H1 (cell line): ENCODE results near the gene KCND3. TPM values are rescaled to one million over a fixed set of nuclear protein-coding genes. Genes with fewer than 3 reads are reported as not detected.

Experiments
- CTCF ChIA-PET: fragments of 300-600 bp; sonication (Branson Sonifier 250); formaldehyde crosslinking; loops from one replicate; lab custom pipeline; 2021; ENCODE audit not compliant: partially characterized antibody; lab: Charles Lee
- POLR2A ChIA-PET: fragments of 300-600 bp; sonication (Branson Sonifier 250); formaldehyde crosslinking; loops from one replicate; lab custom pipeline; 2021; ENCODE audit warnings: inconsistent platforms; ENCODE audit not compliant: partially characterized antibody; lab: Charles Lee
- DNase-seq, 2 experiments: peaks; one replicate each; pipeline versions ENCODE4 v3.0.0 to v3.0.0-alpha.2; 2010 to 2022; ENCODE audit warnings: low spot score in 2 of 2, low read depth in 1 of 2, mixed read lengths in 1 of 2
- FAIRE-seq: peaks from 2 replicates; lab custom pipeline; 2011; peaks lifted over from hg19 to GRCh38; lab: Jason Lieb, UNC
- H2AFZ ChIP-seq: 2 replicates; pipeline ENCODE4 v1.8.1; 2012; ENCODE audit warnings: low read length, inconsistent platforms
- H2AK5ac ChIP-seq: 2 replicates; pipeline ENCODE4 v1.6.1; 2013; ENCODE audit warnings: low read depth, low read length
- H2BK120ac ChIP-seq: replicated peaks from 2 replicates; pipeline ENCODE3; 2013; ENCODE audit warnings: low read depth, low read length, inconsistent platforms
- H2BK12ac ChIP-seq: 2 replicates; pipeline ENCODE4 v1.6.1; 2013; ENCODE audit warnings: low read depth, low read length
- H2BK15ac ChIP-seq: 2 replicates; pipeline ENCODE4 v1.6.1; 2013; ENCODE audit warnings: low read length
- H2BK20ac ChIP-seq: 2 replicates; pipeline ENCODE4 v1.6.1; 2013; ENCODE audit warnings: low read length
- H2BK5ac ChIP-seq: 2 replicates; pipeline ENCODE4 v1.6.1; 2013; ENCODE audit warnings: low read depth, low read length
- H3K14ac ChIP-seq: 2 replicates; pipeline ENCODE4 v1.6.1; 2013; ENCODE audit warnings: inconsistent platforms; ENCODE audit not compliant: insufficient read length
- H3K18ac ChIP-seq: 2 replicates; pipeline ENCODE4 v1.6.1; 2013; ENCODE audit warnings: low read length; ENCODE audit errors: extremely low read depth
- H3K23ac ChIP-seq: 2 replicates; pipeline ENCODE4 v1.6.1; 2013; ENCODE audit warnings: inconsistent platforms; ENCODE audit not compliant: insufficient read length
- H3K23me2 ChIP-seq: 2 replicates; pipeline ENCODE4 v1.6.1; 2013; ENCODE audit warnings: low read depth, low read length
- H3K27ac ChIP-seq: 2 replicates; pipeline ENCODE4 v1.6.1; 2011; ENCODE audit warnings: low read depth, low read length, inconsistent platforms
- H3K27me3 ChIP-seq, 4 experiments: replicated peaks in 1 of 4; 1 replicate in 1 of 4; 2 replicates in 3 of 4; pipeline versions ENCODE4 v1.6.1 to v1.8.1; 2011 to 2013; ENCODE audit warnings: low read length in 3 of 4, mild to moderate bottlenecking in 3 of 4, inconsistent platforms in 2 of 4, mixed read lengths in 2 of 4, moderate library complexity in 1 of 4; ENCODE audit not compliant: control insufficient read depth in 3 of 4, insufficient read depth in 3 of 4; ENCODE audit errors: extremely low read depth in 1 of 4
- H3K36me3 ChIP-seq, 4 experiments: 2 replicates each; pipeline versions ENCODE4 v1.6.1 to v1.8.1; 2011 to 2013; ENCODE audit warnings: mild to moderate bottlenecking in 4 of 4, low read length in 3 of 4, moderate library complexity in 2 of 4, control low read depth in 1 of 4, inconsistent platforms in 1 of 4; ENCODE audit not compliant: insufficient read depth in 4 of 4, control insufficient read depth in 2 of 4
- H3K4ac ChIP-seq: replicated peaks from 2 replicates; pipeline ENCODE3; 2013; ENCODE audit warnings: low read length, low read depth, mixed read lengths, inconsistent platforms; ENCODE audit not compliant: insufficient read length
- H3K4me1 ChIP-seq, 4 experiments: replicated peaks in 1 of 4; 1 replicate in 1 of 4; 2 replicates in 3 of 4; pipeline versions ENCODE4 v1.6.1 to v1.8.1; 2011 to 2013; ENCODE audit warnings: low read length in 3 of 4, inconsistent platforms in 2 of 4, mixed read lengths in 1 of 4; ENCODE audit not compliant: insufficient read depth in 4 of 4, control insufficient read depth in 3 of 4
- H3K4me2 ChIP-seq, 2 experiments: 2 replicates each; pipeline versions ENCODE4 v1.6.1 to v1.8.1; 2011 to 2013; ENCODE audit warnings: low read depth in 2 of 2, low read length in 2 of 2, control low read depth in 1 of 2, inconsistent platforms in 1 of 2, mild to moderate bottlenecking in 1 of 2; ENCODE audit not compliant: insufficient read depth in 1 of 2
- H3K4me3 ChIP-seq, 4 experiments: fragments of 200-600, 300-600 bp in 1 of 4; sonication (generic), shearing (Covaris generic), sonication (Bioruptor Twin) in 1 of 4; 2 replicates each; pipeline versions ENCODE4 v1.5.1 to v1.8.1; 2011 to 2016; ENCODE audit warnings: low read length in 4 of 4, low read depth in 3 of 4, control low read depth in 2 of 4, inconsistent platforms in 2 of 4, mild to moderate bottlenecking in 2 of 4, mixed read lengths in 1 of 4, moderate library complexity in 1 of 4; ENCODE audit not compliant: insufficient read depth in 2 of 4; ENCODE audit errors: extremely low read depth in 1 of 4
- H3K56ac ChIP-seq: replicated peaks from 2 replicates; pipeline ENCODE3; 2013; ENCODE audit warnings: low read depth, mild to moderate bottlenecking, mixed read lengths, low read length, inconsistent platforms; ENCODE audit not compliant: insufficient read length
- H3K79me1 ChIP-seq: 2 replicates; pipeline ENCODE4 v1.6.1; 2013; ENCODE audit warnings: low read depth, low read length, control low read depth
- H3K79me2 ChIP-seq, 2 experiments: 2 replicates each; pipeline versions ENCODE4 v1.6.1 to v1.8.1; 2012 to 2013; ENCODE audit warnings: low read length in 2 of 2, mild to moderate bottlenecking in 2 of 2, inconsistent platforms in 1 of 2; ENCODE audit not compliant: insufficient read depth in 2 of 2, control insufficient read depth in 1 of 2
- H3K9ac ChIP-seq, 4 experiments: replicated peaks in 1 of 4; 1 replicate in 1 of 4; 2 replicates in 3 of 4; pipeline versions ENCODE4 v1.6.1 to v1.8.1; 2011 to 2013; ENCODE audit warnings: low read depth in 3 of 4, low read length in 3 of 4, control low read depth in 2 of 4, mild to moderate bottlenecking in 2 of 4, moderate library complexity in 2 of 4, inconsistent platforms in 1 of 4; ENCODE audit errors: extremely low read depth in 1 of 4
- H3K9me3 ChIP-seq, 2 experiments: 2 replicates each; pipeline versions ENCODE4 v1.6.1 to v1.8.1; 2012 to 2013; ENCODE audit warnings: mild to moderate bottlenecking in 2 of 2, moderate library complexity in 2 of 2, control low read depth in 1 of 2, inconsistent platforms in 1 of 2, low read depth in 1 of 2, low read length in 1 of 2, mixed read lengths in 1 of 2; ENCODE audit not compliant: insufficient read depth in 2 of 2
- H4K20me1 ChIP-seq, 2 experiments: replicated peaks in 1 of 2; 2 replicates each; pipeline versions ENCODE3 to v1.8.1; 2011 to 2013; ENCODE audit warnings: inconsistent platforms in 2 of 2, low read length in 2 of 2, mild to moderate bottlenecking in 1 of 2; ENCODE audit not compliant: insufficient read depth in 2 of 2, control insufficient read depth in 1 of 2
- H4K5ac ChIP-seq: 2 replicates; pipeline ENCODE4 v1.6.1; 2013; ENCODE audit warnings: low read length, low read depth, mixed read lengths, inconsistent platforms; ENCODE audit not compliant: insufficient read length
- H4K8ac ChIP-seq: 2 replicates; pipeline ENCODE4 v1.8.0; 2013; ENCODE audit warnings: mild to moderate bottlenecking, moderate library complexity, low read length, inconsistent platforms; ENCODE audit not compliant: insufficient read depth; ENCODE audit errors: extremely low read depth
- H4K91ac ChIP-seq: replicated peaks from 2 replicates; pipeline ENCODE3; 2013; ENCODE audit warnings: low read length, mixed read lengths, inconsistent platforms; ENCODE audit not compliant: insufficient read length
- BRCA1 ChIP-seq: IDR thresholded peaks from 2 replicates; pipeline ENCODE4 v1.6.1; 2012; ENCODE audit warnings: low read depth, low read length, improper control_type of control experiment
- CBX5 ChIP-seq: fragments of 300-800, 300-1000 bp; sonication (generic); IDR thresholded peaks from 2 replicates; pipeline ENCODE4 v1.7.1; 2016; ENCODE audit warnings: antibody characterized with exemption, low read length, low read depth
- CBX8 ChIP-seq: fragments of 300-800, 300-1000 bp; sonication (generic); IDR thresholded peaks from 2 replicates; pipeline ENCODE4 v1.7.1; 2016; ENCODE audit warnings: low read depth, low read length, borderline replicate concordance
- CHD2 ChIP-seq: IDR thresholded peaks from 2 replicates; pipeline ENCODE4 v1.6.1; 2012; ENCODE audit warnings: low read length, improper control_type of control experiment
- EP300 ChIP-seq, 2 experiments: IDR thresholded peaks; 1 replicate in 1 of 2; 2 replicates in 1 of 2; pipeline ENCODE4 v1.6.1; 2011 to 2012; ENCODE audit warnings: low read depth in 2 of 2, low read length in 2 of 2, mild to moderate bottlenecking in 2 of 2, borderline replicate concordance in 1 of 2, inconsistent platforms in 1 of 2, moderate library complexity in 1 of 2
- GABPA ChIP-seq: IDR thresholded peaks from 2 replicates; pipeline ENCODE4 v1.6.1; 2011; ENCODE audit warnings: mild to moderate bottlenecking, low read length, moderate library complexity, borderline replicate concordance; ENCODE audit not compliant: insufficient read depth
- JUN ChIP-seq: IDR thresholded peaks from 2 replicates; pipeline ENCODE4 v1.6.1; 2011; ENCODE audit warnings: low read depth, mild to moderate bottlenecking, improper control_type of control experiment, low read length
- MAFK ChIP-seq: IDR thresholded peaks from 2 replicates; pipeline ENCODE4 v1.6.1; 2012; ENCODE audit warnings: low read depth, mild to moderate bottlenecking, improper control_type of control experiment, low read length
- NRF1 ChIP-seq: IDR thresholded peaks from 2 replicates; pipeline ENCODE4 v1.6.1; 2011; ENCODE audit warnings: mild to moderate bottlenecking, low read depth, low read length, improper control_type of control experiment
- RBBP5 ChIP-seq: IDR thresholded peaks from 2 replicates; pipeline ENCODE4 v1.7.1; 2012; ENCODE audit warnings: low read depth, mild to moderate bottlenecking, inconsistent platforms, low read length, moderate library complexity, borderline replicate concordance
- SIN3A ChIP-seq, 2 experiments: IDR thresholded peaks in 1 of 2; conservative IDR thresholded peaks in 1 of 2; 2 replicates each; pipeline ENCODE4 v1.6.1; 2011 to 2012; ENCODE audit warnings: low read length in 2 of 2, improper control_type of control experiment in 1 of 2, low read depth in 1 of 2, mild to moderate bottlenecking in 1 of 2
- SP1 ChIP-seq: IDR thresholded peaks from 2 replicates; pipeline ENCODE4 v1.6.1; 2011; ENCODE audit warnings: low read depth, low read length
- SP2 ChIP-seq: IDR thresholded peaks from 2 replicates; pipeline ENCODE4 v1.6.1; 2012; ENCODE audit warnings: mild to moderate bottlenecking, low read length, inconsistent platforms
- SP4 ChIP-seq: IDR thresholded peaks from 2 replicates; pipeline ENCODE4 v1.6.1; 2012; ENCODE audit warnings: low read length, inconsistent platforms
- SRF ChIP-seq: IDR thresholded peaks from 2 replicates; pipeline ENCODE4 v1.6.1; 2011; ENCODE audit warnings: mild to moderate bottlenecking, low read depth, low read length, moderate library complexity
- WGBS, 2 experiments: shearing (Covaris generic) in 1 of 2; methylation state at CpG; one replicate each; pipeline versions ENCODE4 v1.1.6 to v1.1.7; 2013 to 2015; ENCODE audit warnings: low lambda C conversion rate in 2 of 2, mixed read lengths in 2 of 2, inconsistent platforms in 1 of 2, low coverage in 1 of 2, missing lambda C conversion rate in 1 of 2; ENCODE audit not compliant: insufficient replicate concordance in 2 of 2, insufficient coverage in 1 of 2, insufficient read length in 1 of 2; ENCODE audit errors: extremely low coverage in 1 of 2, missing lambda C conversion rate in 1 of 2; 5-methylcytosine and 5-hydroxymethylcytosine counted together
- polyA plus RNA-seq, 7 experiments: library from polyadenylated mRNA; depleted of rRNA in 3 of 7; stranded (reverse) in 5 of 7; unstranded in 2 of 7; fragments of >200 nt in 5 of 7; fragments of 200-250 nt in 2 of 7; gene quantifications; 1 replicate in 5 of 7; 2 replicates in 1 of 7; 4 replicates in 1 of 7; pipeline versions ENCODE4 v1.2.1 to v1.2.3, GENCODE V29; 2011 to 2013; ENCODE audit warnings: missing spikeins in 2 of 7, mixed read lengths in 2 of 7
- total RNA-seq: library from RNA; stranded (reverse); fragmentation: NEBNext Ultra II Directional; extraction: Animal tissue kit (Norgen Biotek cat#: 25700); gene quantifications from 2 replicates; pipeline ENCODE4 v1.2.1, GENCODE V29; 2021

Gene KCND3
- total and polyA plus RNA-seq, 2 of the 8 experiments (the other 6 are each of a cell fraction or from before 2014, with no cell fraction given) = 0.14 to 0.48 TPM

- no peak overlapping the region for H3K56ac ChIP-seq
- H3K23me2 ChIP-seq = peaks cover 13% of the 10 kb centered on the region; the same call in 1 of the 2 replicates
- H3K9ac ChIP-seq = no peak overlapping the region
- FAIRE-seq (no peak), DNase-seq (no peak)
- no peak overlapping the region for H3K14ac ChIP-seq
- H3K9me3 ChIP-seq = no peaks in the 10 kb centered on the region
- H4K91ac ChIP-seq = no peak overlapping the region
- peaks cover 30 to 52% (median 48%) of the 10 kb centered on the region in 4 experiments for H3K27me3 ChIP-seq
- H3K27ac ChIP-seq = no peak overlapping the region
- no peak overlapping the region for H4K5ac ChIP-seq
- WGBS, 2 experiments = 46% methylated on average over 8 of the region's 8 CpGs; no CpG with 5 or more reads in 1 of the 2 experiments
- CTCF ChIA-PET = interaction anchor here (1.1 to 1.2 kb wide), 2 partner anchors 221 to 348 kb away, joined by 3 read pairs; no protein-coding TSS in a partner anchor
- POLR2A ChIA-PET = no interaction called here
- peaks cover 5 to 23% (median 8%) of the 10 kb centered on the region in 4 experiments for H3K4me1 ChIP-seq
- no peak overlapping the region for H2BK20ac ChIP-seq
- H3K36me3 ChIP-seq = no peaks in the 10 kb centered on the region; a peak in 1 of 8 replicates
- H3K79me2 ChIP-seq = no peaks in the 10 kb centered on the region
- no peak overlapping the region for H3K18ac ChIP-seq
- no peak overlapping the region for H2BK12ac ChIP-seq
- H2BK120ac ChIP-seq = no peak overlapping the region
- H4K20me1 ChIP-seq = peaks cover 3 to 5% of the 10 kb centered on the region in 2 experiments
- H3K4ac ChIP-seq = no peak overlapping the region
- H4K8ac ChIP-seq = no peak overlapping the region
- no peak overlapping the region for H2BK15ac ChIP-seq
- H3K4me3 ChIP-seq = peak overlapping the region; percentile 27 to 70 (median 36); a peak in 5 of 8 replicates
- H3K4me2 ChIP-seq = peak overlapping the region; percentile 97 to 98
- no peak overlapping the region for H2AK5ac ChIP-seq
- H2AFZ ChIP-seq = no peak overlapping the region
- H3K79me1 ChIP-seq = no peaks in the 10 kb centered on the region
- H3K23ac ChIP-seq = no peak overlapping the region
- no peak overlapping the region for H2BK5ac ChIP-seq
- TF ChIP-seq GABPA (no peak), CBX8 (no peak), NRF1 (no peak), EP300 (IDR thresholded peaks at IDR 0.05; ENCODE audit: borderline replicate concordance in 1 of 2, low read depth in 2 of 2, low read length in 2 of 2) (no peak), SP2 (no peak), BRCA1 (no peak), SIN3A (conservative IDR thresholded peaks at IDR 0.05 in 1 of 2, IDR thresholded peaks at IDR 0.05 in 1 of 2; ENCODE audit: low read depth in 1 of 2, low read length in 2 of 2) (no peak), CBX5 (no peak), CHD2 (no peak), SP4 (no peak), MAFK (no peak), RBBP5 (no peak), SP1 (no peak), JUN (no peak), SRF (no peak)
Measured at GRCh38 chr1:111988377-111988742, 1.1 kb downstream of the KCND3 start.
